ENCODE measurements around the gene TTC21A.

- TF ChIP-seq POLR2A (IDR thresholded peaks at IDR 0.05) = no peak
- TF ChIP-seq CTCF (IDR thresholded peaks at IDR 0.05) = no peak
Observed at GRCh38 chr3:39106851-39107387, 561 bp upstream of the TTC21A start.
